Lower lobe of right lung (tissue), 2 donors: ENCODE results near the gene S1PR1. TPM values are rescaled to one million over a fixed set of nuclear protein-coding genes. Genes with fewer than 3 reads are reported as not detected.

Experiments used
- ATAC-seq, 2 donors: fragments of 200-7000 bp; cut with Tn5 transposase; one replicate each; pipeline ENCODE4 v1.9.1; 2020 to 2022; ENCODE audit warnings: mild to moderate bottlenecking in 2 of 2, moderate library complexity in 2 of 2
- DNase-seq: peaks from one replicate; pipeline ENCODE4 v3.0.0-alpha.2; 2020
- H3K27ac ChIP-seq: fragments of 200-600 bp; one replicate; pipeline ENCODE4 v1.8.0; 2022
- H3K27me3 ChIP-seq: fragments of 200-600 bp; one replicate; pipeline ENCODE4 v1.8.0; 2022; ENCODE audit warnings: low read depth
- H3K36me3 ChIP-seq: fragments of 200-600 bp; one replicate; pipeline ENCODE4 v1.8.0; 2022; ENCODE audit warnings: mild to moderate bottlenecking
- H3K4me1 ChIP-seq: fragments of 200-600 bp; one replicate; pipeline ENCODE4 v1.8.0; 2022
- H3K4me3 ChIP-seq: fragments of 200-600 bp; one replicate; pipeline ENCODE4 v1.8.0; 2022; ENCODE audit warnings: mild to moderate bottlenecking
- H3K9me3 ChIP-seq: fragments of 200-600 bp; one replicate; pipeline ENCODE4 v1.8.0; 2022
- CTCF ChIP-seq: fragments of 200-600 bp; IDR thresholded peaks from one replicate; pipeline ENCODE4 v1.8.0; 2022; ENCODE audit warnings: antibody characterized with exemption, mild to moderate bottlenecking
- intact Hi-C: fragments of 100-400 bp; cut with DNase I; formaldehyde crosslinking; loops from one replicate; pipeline ENCODE4 v1.11.0; 2022
- total RNA-seq: library from RNA; stranded (reverse); fragmentation: NEBNext Ultra II Directional; extraction: Animal tissue kit (Norgen Biotek cat#: 25700); gene quantifications from one replicate; pipeline ENCODE4 v1.2.1, GENCODE V29; 2021
- donor health status: DM: no; HTN: yes; CAD: no; lungs with severe emphysema.

The S1PR1 gene
- total RNA-seq, 1 donor from 2014 or later = 107 TPM

DNA sequence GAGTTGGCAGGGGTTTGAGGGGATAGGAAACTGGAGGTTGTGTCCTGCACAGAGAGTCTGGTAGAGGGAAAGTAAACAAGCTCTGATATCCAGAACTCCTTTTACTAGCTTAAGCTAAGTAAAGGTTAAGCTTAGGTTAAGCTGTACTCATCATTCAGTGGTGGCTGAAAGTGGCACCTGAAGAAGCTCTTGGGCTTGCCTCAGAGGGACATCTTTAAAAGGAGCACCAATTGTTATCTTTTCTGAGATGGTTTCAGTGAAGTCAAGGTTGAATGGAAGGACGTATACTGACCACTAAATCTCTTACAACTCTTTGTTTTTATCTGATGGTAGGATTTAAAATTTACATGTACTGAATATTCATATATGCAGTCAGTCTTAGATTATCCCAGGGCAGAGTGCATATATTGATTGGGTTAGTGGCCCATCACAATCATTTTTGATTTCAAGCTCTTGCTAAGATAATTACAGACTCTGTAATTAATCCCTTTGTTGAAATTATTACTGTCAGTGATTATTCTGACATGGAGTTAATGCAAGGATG, 43.3 kb downstream of the S1PR1 start:
- TF ChIP-seq CTCF = no peak
- intact Hi-C loops = loop anchor here (5.0 kb wide), 1 partner anchor 358 kb away; no protein-coding TSS in a partner anchor
- no peaks in the 10 kb centered on the region for H3K9me3 ChIP-seq

DNA sequence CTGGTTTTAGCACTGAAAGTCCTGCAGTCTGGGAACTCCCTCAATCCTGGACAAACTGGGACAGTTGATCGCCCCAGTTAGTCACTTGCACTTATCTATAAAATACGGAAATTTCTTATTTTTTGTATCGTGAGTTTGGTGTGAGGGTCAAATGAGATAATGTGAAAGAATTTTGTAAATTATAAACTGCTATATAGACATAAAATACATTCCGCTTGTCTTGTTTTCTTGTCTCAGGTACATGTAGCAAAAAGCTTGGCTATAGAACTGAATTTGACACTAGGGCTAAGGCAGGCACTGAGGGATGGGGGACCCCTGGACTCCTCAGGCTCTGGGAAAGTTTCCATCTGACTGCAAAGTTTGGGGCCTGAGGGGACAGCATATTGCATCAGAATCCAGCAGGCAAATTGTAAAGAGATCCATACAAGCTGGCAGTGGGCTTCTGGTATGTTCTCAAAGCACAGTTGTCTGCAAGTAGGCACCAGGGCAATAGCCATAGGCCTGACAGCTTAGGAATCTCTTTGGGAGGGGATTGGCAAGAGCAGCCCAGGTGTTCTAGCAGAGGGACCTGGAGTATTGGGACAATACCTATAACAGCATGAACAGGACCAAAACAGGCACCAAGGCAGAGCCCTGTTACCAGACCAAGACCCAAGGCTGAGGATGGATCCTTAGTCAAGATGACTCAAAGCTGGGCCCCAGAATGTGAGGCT, 44.3 kb downstream of the S1PR1 start:
- DNase-seq (no peak), ATAC-seq (peak in 1 of 2 donors; percentile 23)
- peaks cover 2% of the 10 kb centered on the region for H3K4me1 ChIP-seq
- no peaks in the 10 kb centered on the region for H3K9me3 ChIP-seq
- no peaks in the 10 kb centered on the region for H3K27me3 ChIP-seq
- TF ChIP-seq CTCF = no peak
- no peak overlapping the region for H3K4me3 ChIP-seq
- H3K36me3 ChIP-seq = no peaks in the 10 kb centered on the region
- intact Hi-C loops = loop anchor here (5.0 kb wide), 1 partner anchor 359 kb away; no protein-coding TSS in a partner anchor
- H3K27ac ChIP-seq = no peak overlapping the region

More for the DNA sequence above, 43.3 kb downstream of the S1PR1 start:
- Histone ChIP-seq H3K4me3 (no peak overlapping the region), H3K27me3 (no peaks in the 10 kb centered on the region), H3K27ac (no peak overlapping the region), H3K4me1 (no peaks in the 10 kb centered on the region), H3K36me3 (no peaks in the 10 kb centered on the region)
- ATAC-seq (no peak), DNase-seq (no peak)

DNA sequence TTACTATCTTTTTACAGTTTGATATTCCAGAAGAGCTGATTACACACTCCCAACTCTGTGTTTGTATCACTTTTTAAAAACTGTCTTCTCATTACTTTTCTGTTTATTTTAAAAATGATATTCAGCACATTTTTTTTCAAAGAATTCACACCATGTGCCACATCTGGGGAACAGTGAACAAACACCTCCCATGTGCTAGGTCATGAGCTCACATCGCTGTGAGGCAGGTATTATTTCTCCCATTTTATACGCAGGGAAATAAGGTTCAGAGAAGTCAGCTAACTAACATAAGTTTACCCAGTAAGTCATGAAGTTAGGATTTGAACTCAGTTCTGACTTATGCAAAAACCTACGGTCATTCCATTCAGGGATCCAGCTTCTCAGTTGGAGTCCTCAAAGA, 44.9 kb downstream of the S1PR1 start:
- no peaks in the 10 kb centered on the region for H3K36me3 ChIP-seq
- no peak overlapping the region for H3K27ac ChIP-seq
- intact Hi-C loops = loop anchor here (5.0 kb wide), 1 partner anchor 359 kb away; no protein-coding TSS in a partner anchor
- peaks cover 4% of the 10 kb centered on the region for H3K4me1 ChIP-seq
- H3K4me3 ChIP-seq = no peak overlapping the region
- H3K9me3 ChIP-seq = no peaks in the 10 kb centered on the region
- DNase-seq = no peak
- no peak for ATAC-seq
- TF ChIP-seq CTCF = no peak
- no peaks in the 10 kb centered on the region for H3K27me3 ChIP-seq

GRCh38 chr1:101282314-101283038, 45.7 kb downstream of the S1PR1 start:
- H3K4me3 ChIP-seq = no peak overlapping the region
- ATAC-seq (no peak), DNase-seq (no peak)
- intact Hi-C loops = loop anchor here (5.0 kb wide), 1 partner anchor 360 kb away; no protein-coding TSS in a partner anchor
- H3K4me1 ChIP-seq = peaks cover 4% of the 10 kb centered on the region
- H3K27me3 ChIP-seq = no peaks in the 10 kb centered on the region
- no peaks in the 10 kb centered on the region for H3K36me3 ChIP-seq
- no peak for TF ChIP-seq CTCF
- no peaks in the 10 kb centered on the region for H3K9me3 ChIP-seq
- H3K27ac ChIP-seq = no peak overlapping the region

DNA sequence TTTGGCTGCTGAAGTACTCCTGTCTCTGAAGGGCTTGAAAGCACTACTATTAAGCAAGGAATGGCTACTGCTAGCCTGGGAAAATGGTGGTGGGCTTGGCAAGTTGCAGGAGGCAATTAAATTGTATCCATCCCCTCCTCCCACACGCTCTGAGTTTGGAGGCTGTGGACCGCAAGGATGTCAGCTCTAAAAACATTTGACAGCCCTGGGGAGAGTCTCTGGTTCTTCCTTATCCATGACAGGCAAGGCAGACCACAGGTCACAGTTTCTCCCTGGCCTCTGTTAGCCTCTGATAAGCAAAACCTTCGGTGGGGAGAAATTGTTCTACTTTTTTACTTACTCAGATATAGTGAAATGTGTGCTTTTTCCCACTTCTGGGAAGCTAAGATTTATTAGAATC, 46.6 kb downstream of the S1PR1 start:
- Histone ChIP-seq H3K9me3 (no peaks in the 10 kb centered on the region), H3K27ac (no peak overlapping the region), H3K4me1 (peaks cover 12% of the 10 kb centered on the region), H3K36me3 (no peaks in the 10 kb centered on the region), H3K27me3 (no peaks in the 10 kb centered on the region), H3K4me3 (no peak overlapping the region)
- intact Hi-C loops = loop anchor here (5.0 kb wide), 1 partner anchor 361 kb away; no protein-coding TSS in a partner anchor
- ATAC-seq (no peak), DNase-seq (no peak)
- TF ChIP-seq CTCF = no peak
